ENCODE data around the gene HIPK3.

DNA sequence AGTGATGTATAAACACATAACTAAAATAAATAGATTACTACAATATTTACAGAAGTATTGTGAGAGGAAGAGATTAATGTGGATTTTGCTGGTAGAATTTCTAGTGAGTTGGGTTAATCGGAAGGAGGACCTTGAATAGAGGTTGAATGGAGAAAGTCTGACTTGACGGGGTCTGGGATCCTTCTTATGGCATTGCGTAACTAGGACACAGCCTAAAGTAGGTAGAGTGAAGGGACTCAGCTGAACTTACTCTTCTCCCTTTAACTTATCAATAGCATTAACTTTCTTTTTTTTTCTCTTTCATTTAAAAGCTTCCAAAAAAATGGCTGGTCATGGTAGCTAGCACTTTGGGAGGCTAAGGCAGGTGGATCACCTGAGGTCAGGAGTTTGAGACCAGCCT is 139.2 kb downstream of the HIPK3 start:
- TF ChIP-seq, protein P1, sequence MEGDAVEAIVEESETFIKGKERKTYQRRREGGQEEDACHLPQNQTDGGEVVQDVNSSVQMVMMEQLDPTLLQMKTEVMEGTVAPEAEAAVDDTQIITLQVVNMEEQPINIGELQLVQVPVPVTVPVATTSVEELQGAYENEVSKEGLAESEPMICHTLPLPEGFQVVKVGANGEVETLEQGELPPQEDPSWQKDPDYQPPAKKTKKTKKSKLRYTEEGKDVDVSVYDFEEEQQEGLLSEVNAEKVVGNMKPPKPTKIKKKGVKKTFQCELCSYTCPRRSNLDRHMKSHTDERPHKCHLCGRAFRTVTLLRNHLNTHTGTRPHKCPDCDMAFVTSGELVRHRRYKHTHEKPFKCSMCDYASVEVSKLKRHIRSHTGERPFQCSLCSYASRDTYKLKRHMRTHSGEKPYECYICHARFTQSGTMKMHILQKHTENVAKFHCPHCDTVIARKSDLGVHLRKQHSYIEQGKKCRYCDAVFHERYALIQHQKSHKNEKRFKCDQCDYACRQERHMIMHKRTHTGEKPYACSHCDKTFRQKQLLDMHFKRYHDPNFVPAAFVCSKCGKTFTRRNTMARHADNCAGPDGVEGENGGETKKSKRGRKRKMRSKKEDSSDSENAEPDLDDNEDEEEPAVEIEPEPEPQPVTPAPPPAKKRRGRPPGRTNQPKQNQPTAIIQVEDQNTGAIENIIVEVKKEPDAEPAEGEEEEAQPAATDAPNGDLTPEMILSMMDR (IDR thresholded peaks at IDR 0.05) = no peak
- no peak for TF ChIP-seq EZH2 (IDR thresholded peaks at IDR 0.05)
- no peak for TF ChIP-seq EZH2phosphoT487 (IDR thresholded peaks at IDR 0.05)
